KBM-7 (cell line): ENCODE data around the gene ACTA2.

Experiments
- DNase-seq: peaks from one replicate; pipeline ENCODE4 v3.0.0-alpha.2; 2015
- in situ Hi-C: fragments of 300-500 bp; cut with MboI; formaldehyde crosslinking; loops from 2 replicates; pipeline ENCODE4 v1.14.3; 2020; ENCODE audit warnings: low sequenced_read_pairs, low pct_unique_long_range_greater_than_20kb, mixed read lengths

The ACTA2 gene

DNA sequence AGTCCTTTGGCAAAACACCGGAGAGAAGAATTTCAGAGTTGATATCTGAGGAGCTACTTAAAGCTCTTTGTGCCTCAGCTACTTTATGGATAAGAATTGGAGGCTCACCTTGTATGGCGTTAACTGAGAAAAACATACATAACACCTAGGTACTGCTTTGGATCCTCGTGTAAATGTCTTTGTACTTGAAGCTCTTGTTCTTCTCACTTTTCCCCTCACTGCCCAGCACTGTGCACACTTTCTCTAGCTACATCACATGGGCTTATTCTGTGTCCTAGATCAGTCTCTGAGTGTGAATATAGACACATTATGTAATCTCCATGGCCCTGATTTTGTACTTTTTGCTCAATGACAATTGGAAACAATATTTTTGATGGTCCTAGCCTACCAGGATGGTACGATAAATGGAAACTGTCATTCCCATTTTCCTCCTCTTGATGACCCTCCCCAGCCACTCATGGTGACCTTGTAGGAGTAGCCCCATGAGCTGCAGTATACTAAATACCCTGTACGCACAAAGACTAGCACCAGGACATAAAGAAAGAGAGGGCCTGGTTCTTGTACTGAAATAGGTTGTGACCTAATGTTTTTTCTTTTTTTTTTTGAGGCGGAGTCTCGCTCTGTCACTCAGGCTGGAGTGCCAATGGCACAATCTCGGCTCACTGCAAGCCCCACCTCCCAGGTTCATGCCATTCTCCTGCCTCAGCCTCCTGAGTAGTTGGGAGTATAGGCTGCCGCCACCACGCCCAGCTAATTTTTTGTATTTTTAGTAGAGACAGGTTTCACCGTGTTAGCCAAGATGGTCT lies 50.4 kb downstream of the ACTA2 start:
- in situ Hi-C loops: no loop called here
- DNase-seq: no peak

DNA sequence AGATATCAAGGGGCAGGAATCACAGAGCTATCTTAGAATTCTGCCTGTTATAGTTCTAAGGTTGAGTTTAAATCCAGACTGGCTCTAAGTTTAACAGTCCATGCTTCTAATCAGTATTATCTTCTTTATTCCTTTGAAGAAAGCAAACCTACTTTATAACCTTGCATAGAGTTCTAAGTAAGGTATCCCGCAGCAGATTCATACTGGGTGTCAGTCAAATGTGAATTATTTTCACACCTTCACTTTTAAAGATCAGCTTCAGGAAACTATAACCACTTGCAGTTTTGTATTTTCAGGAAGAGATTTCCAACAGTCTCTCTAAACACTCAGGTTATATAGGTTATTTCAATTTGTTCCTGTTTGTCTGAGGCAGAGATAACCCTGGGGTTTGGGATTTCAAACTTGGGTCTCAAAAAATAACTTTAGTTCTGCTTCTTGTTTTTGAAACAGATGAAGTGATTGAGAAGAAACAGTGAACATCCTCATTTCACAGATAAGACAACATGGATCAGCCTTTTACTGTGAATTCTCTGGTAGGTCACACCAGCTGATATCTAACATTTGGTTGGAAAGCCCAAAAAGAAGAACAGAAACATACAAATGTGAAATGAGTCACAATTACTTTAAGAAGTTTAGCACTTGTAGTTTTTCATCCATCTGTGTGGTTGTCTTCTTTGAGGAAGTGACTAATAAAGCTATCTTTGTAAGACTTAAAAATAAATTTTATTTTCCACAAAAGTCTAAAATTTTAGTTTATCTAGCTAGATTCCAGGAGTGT lies 51.2 kb downstream of the ACTA2 start:
- in situ Hi-C loops: no loop called here
- DNase-seq: peak; percentile 24

DNA sequence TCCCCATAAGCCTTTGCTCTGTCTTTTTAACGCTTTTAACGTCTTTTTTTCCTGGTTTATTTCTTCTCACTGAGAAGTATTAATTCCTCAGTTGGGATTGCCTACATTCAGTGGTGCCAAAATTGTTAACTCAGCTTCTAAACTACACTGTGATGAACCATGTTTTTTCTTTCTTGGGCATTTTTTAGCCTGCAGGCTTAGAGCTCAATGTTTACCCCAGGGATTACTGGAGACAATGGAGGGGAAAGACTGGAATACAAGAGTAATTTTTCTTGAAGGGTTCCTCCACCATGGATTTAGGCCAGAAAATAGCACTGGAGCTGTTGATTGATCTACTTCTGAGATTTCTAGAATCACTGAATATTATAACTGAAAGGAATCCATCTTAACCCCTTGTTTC lies 52.7 kb downstream of the ACTA2 start:
- no peak for DNase-seq
- in situ Hi-C loops: no loop called here

DNA sequence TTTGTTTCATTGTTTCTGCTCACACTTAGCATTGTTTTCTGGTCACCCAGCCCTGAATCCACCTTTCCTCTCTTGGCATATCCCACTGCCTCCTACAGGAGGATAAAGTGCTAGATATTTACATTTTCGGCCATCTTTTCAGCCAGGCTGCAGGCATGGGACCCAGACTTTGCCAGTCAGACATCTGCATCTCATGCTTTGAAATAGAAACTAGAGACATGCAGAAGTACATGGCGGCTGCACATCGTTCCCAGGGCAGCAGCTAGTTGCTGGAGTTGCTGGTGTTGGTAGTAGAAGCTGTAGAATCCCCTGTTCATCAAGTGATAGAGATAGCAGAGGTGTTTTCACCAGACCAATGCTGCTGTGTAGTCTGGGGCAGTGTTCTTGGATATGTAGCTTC lies 53.8 kb downstream of the ACTA2 start:
- DNase-seq: no peak
- in situ Hi-C loops: no loop called here

GRCh38 chr10:88896994-88897853 lies 55.3 kb downstream of the ACTA2 start:
- in situ Hi-C loops: no loop called here
- no peak for DNase-seq

GRCh38 chr10:88896372-88896993 lies 56.1 kb downstream of the ACTA2 start:
- in situ Hi-C loops: no loop called here

GRCh38 chr10:88895250-88895649 lies 57.3 kb downstream of the ACTA2 start:
- in situ Hi-C loops: no loop called here

More at GRCh38 chr10:88896372-88896993, 56.1 kb downstream of the ACTA2 start:
- no peak for DNase-seq

DNA sequence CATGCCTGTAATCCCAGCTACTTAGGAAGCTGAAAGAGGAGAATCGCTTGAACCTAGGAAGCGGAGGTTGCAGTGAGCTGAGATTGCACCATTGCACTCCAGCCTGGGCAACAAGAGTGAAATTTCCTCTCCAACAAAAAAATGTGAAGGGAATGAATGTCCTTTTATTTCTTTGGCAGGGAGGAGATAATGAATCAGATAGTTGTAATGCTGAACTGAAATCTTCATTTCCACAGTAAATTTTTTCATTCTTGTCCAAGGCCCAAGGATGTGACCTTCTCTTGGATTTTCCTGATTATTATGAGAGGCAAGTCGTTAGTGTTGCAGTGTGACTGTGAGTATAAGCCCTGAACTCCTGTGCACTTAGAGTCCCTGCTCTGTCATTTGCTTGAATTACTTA lies 59.0 kb downstream of the ACTA2 start:
- in situ Hi-C loops: no loop called here
- DNase-seq: no peak

More at GRCh38 chr10:88895250-88895649, 57.3 kb downstream of the ACTA2 start:
- DNase-seq: no peak

DNA sequence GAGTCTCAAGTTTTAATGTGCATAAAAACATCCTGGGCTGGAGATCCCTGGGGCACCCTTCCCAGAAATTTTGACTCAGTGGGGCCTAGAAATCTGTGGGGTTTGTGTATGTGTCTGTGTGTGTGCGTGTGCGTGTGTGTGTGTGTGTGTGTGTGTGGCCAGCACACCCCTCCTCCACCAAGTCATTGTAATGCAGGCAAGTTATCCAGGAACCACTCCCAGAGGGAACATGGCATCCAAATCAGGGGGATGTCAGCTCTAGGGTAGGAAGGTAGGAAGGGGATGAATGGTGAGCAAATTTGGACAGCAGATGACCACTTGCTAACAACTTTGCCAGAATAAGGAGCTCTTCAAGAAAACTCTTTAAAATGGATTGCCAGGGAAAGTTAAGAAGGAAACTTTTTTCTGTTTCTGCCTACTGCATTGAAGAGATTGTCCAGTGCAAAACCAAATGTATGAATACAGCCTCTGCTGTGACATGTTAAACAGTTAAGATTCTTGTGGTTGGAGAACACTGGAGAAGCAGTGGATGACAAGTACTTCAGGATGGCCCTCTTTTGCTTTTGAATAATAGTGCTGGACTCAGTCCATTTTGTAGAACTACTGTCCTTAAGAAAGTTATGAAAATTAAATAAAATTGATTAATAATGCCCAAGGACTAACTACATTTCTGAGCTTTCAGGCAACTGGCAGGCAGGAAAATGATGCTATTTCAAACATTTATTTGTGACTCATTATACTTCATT lies 60.2 kb downstream of the ACTA2 start:
- in situ Hi-C loops: no loop called here

GRCh38 chr10:88890681-88891381 lies 61.7 kb downstream of the ACTA2 start:
- DNase-seq: no peak
- in situ Hi-C loops: no loop called here

More for the DNA sequence above, 60.2 kb downstream of the ACTA2 start:
- DNase-seq: no peak

- in situ Hi-C loops: no loop called here
- DNase-seq: no peak
Observed at GRCh38 chr10:88889559-88890337, 62.8 kb downstream of the ACTA2 start.

DNA sequence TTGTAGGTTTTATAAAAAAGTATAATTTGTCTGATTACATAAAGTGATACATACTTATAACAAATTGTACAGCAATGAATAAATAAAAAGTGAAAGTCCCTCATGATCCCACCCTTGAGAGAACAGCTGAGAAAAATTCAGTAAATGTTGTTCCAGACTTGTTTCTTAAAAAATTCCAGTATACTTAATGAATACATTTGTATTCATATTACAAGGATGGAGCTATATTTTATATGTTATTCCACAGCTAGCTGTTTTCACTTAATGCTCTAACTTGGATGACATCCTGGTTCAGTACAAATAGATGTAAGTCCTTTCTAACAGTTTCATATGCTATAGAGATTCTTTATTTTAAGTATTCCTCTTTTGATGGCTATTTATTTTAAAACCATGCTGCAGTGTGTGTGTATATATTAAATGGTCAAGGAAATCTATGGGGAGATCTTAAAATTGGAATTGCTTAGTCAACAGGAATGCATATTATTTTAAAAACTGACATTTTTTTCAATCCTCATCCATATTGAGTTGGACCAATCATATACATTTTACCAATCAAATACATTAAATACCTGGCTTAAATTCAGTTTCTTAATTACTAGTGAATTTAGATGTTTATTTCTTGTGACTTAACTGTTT lies 63.6 kb downstream of the ACTA2 start:
- DNase-seq: no peak
- in situ Hi-C loops: no loop called here

DNA sequence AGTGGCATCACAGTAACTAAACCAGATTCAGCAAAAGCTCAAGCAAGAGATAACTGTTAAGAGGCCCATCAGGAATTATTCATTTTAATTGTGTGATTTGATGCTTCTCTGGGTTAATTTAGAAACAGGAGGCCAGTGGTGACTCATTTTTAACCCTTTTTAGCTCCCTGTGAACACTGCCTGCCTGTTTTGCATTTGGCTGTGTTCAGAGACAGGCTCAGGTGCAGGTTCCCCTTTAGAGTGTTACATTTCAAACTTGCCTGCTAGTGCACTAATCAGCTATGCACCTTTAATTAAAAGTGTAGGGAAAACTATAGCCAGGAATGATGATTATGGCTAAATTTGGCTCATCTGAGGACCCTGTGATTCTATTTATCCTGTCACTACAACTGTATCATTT lies 66.0 kb downstream of the ACTA2 start:
- in situ Hi-C loops: no loop called here
- no peak for DNase-seq
